ENCODE measurements around the gene IFNA10.
"Not testable (repeated sequence)": the region's sequence is repeated elsewhere in the genome, so short reads cannot be mapped to it uniquely, and the experiment has no call there.

IFNA10 gene

GRCh38 chr9:21207043-21207442 lies at the start of gene IFNA10:
IFNA10 (minus strand) TSS chr9:21207143; CDS start chr9:21207097, 46 bp downstream.
- not testable (repeated sequence) for DNase-seq (ENCODE audit: low read depth); H3K4me3 ChIP-seq (ENCODE audit: low read length)

GRCh38 chr9:21255538-21256212 lies 48.7 kb upstream of the IFNA10 start:
- TF ChIP-seq CTCF (conservative IDR thresholded peaks at IDR 0.05; ENCODE audit: low read length) = no peak
- no peak overlapping the region for H3K4me3 ChIP-seq (ENCODE audit: low read length)
- no peak for DNase-seq (ENCODE audit: low read depth)

GRCh38 chr9:21252721-21253547 lies 46.0 kb upstream of the IFNA10 start:
- H3K4me3 ChIP-seq (ENCODE audit: low read length) = no peak overlapping the region; the same call in 1 of the 2 replicates
- peak; percentile 25 for DNase-seq (ENCODE audit: low read depth)
- peak; percentile 54 for TF ChIP-seq CTCF (conservative IDR thresholded peaks at IDR 0.05; ENCODE audit: low read length)

- TF ChIP-seq CTCF (conservative IDR thresholded peaks at IDR 0.05; ENCODE audit: low read length) = no peak
- DNase-seq (ENCODE audit: low read depth) = no peak
- H3K4me3 ChIP-seq (ENCODE audit: low read length) = no peak overlapping the region
Observed at GRCh38 chr9:21251638-21252037, 44.7 kb upstream of the IFNA10 start.

GRCh38 chr9:21251190-21251589 lies 44.2 kb upstream of the IFNA10 start:
- DNase-seq (ENCODE audit: low read depth) = no peak
- H3K4me3 ChIP-seq (ENCODE audit: low read length) = no peak overlapping the region
- no peak for TF ChIP-seq CTCF (conservative IDR thresholded peaks at IDR 0.05; ENCODE audit: low read length)

GRCh38 chr9:21244836-21245235 lies 37.9 kb upstream of the IFNA10 start:
- TF ChIP-seq CTCF (conservative IDR thresholded peaks at IDR 0.05; ENCODE audit: low read length) = no peak
- H3K4me3 ChIP-seq (ENCODE audit: low read length) = no peak overlapping the region
- no peak for DNase-seq (ENCODE audit: low read depth)

- no peak for TF ChIP-seq CTCF (conservative IDR thresholded peaks at IDR 0.05; ENCODE audit: low read length)
- no peak within 1 kb of the TSS for H3K4me3 ChIP-seq (ENCODE audit: low read length)
- no peak for DNase-seq (ENCODE audit: low read depth)
Observed at GRCh38 chr9:21239911-21240310, 33.0 kb upstream of the IFNA10 start, which contains the start of gene IFNA14. IFNA14 (minus strand) TSS chr9:21240005; CDS start chr9:21239935, 70 bp downstream.

- not testable (repeated sequence) for DNase-seq (ENCODE audit: low read depth); H3K4me3 ChIP-seq (ENCODE audit: low read length)
Observed at GRCh38 chr9:21236360-21236714, 29.4 kb upstream of the IFNA10 start.
